GM12874 (cell line): ENCODE measurements around the gene DOCK4.

Source experiments
- CTCF ChIP-seq: IDR thresholded peaks from 2 replicates; pipeline ENCODE4 v1.5.1; 2011; ENCODE audit warnings: low read depth, mild to moderate bottlenecking, control low read depth, low read length, moderate library complexity; ENCODE audit not compliant: insufficient read depth

Gene DOCK4

DNA sequence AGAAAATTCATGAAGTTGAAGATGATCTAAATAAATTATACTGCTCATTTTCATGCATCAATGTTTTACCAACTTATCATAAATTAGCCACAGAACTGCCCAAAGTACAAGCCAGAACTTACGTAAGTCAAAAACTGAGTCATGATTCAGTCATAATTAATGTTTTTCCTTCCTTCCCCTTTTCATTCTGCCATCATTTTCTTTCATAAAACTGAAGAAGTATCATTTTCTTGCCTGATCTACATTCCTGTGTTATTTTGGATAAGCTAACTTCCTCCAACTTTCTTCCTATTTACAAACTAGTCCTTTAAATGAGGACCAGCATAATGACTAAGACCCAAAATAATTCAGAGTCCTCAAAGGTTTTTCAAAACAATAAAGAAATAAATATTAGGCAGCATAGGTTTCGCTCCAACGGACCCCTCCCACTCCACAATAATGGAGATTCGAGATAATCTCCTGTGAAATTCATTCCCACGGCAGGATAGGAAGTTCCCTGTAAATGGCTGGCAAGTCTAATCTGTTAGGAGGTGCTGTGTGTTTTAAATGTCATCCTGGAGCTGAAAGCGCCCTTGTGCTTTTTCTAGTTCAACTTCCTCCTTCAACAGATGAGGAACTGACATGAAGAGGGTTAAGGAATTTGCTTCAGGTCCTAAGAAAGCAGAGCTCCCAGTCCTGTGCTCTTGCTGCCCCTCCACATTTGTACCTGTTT, 218.9 kb downstream of the DOCK4 start:
- no peak for TF ChIP-seq CTCF

DNA sequence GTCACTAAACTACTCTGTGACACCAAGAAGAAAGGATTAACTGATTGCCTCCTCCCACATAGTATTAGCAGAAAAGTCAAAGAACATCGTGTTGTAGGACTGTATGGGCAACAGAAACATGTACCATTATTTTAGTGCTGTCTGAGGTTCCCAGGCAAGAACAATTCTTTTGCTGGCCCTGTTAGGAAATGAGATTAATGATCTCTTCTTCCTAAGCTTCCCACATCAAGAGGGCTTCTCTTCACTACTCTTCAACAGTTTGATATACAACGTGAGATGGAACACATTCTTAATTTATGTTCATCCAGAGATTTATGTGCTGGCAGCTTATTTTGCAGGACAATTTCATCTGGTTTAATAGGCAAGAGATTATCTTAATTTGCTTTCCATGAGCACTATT, 219.6 kb downstream of the DOCK4 start:
- TF ChIP-seq CTCF, result no peak

DNA sequence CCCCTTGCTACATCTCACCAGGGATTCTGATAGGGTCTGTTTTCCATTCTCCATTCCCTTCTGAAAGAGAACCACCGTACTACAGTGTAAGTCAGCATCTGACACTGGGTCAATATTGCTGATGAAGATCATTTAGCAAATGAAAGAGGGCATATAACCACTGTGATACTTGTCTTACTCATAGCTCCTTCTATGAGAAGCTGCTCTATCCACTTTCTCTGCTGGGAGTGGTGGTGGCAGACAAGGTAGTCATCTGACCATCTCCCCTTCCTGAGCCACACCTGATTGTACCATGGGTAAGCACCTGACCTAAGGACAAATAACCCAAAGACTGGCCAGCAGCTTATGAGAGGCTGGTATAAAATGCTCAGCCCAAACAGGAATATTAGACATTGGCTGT, 220.4 kb downstream of the DOCK4 start:
- no peak for TF ChIP-seq CTCF

DNA sequence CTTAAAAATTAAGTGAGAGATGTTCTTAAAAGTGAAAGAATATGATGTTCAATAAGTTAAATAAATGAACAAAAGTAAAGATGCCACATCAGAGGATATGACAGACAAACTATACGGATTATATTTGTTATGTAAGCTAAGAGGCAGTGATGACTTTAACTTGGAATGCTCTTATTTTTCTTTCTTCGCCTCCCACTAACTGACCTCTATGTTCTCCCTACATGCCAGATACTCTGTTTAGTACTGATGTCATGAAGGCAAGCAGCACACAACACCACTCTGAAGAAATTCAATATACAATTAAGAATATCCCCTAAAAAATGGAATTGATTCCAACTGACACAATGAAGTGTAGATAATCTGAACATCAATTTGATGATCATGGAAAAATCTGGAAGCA, 223.4 kb downstream of the DOCK4 start:
- no peak for TF ChIP-seq CTCF

DNA sequence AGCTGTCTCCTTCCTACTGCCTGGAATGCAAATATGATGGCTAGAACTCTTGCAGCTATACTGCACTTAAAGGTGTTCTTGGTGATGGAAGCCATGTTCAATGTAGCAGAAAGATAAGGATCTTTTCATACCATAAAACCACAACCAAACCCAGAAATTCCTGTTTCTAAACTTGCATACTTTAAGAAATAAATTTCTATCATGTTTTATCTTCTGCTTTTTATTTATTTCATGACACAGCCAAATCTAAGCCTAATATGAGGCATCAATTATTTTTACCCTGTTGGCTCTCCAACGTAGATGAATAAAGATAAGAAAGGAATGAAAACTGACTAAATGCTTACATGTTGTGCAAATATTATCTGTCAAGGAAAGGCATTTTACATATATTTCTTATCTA, 224.1 kb downstream of the DOCK4 start:
- TF ChIP-seq CTCF, result no peak

DNA sequence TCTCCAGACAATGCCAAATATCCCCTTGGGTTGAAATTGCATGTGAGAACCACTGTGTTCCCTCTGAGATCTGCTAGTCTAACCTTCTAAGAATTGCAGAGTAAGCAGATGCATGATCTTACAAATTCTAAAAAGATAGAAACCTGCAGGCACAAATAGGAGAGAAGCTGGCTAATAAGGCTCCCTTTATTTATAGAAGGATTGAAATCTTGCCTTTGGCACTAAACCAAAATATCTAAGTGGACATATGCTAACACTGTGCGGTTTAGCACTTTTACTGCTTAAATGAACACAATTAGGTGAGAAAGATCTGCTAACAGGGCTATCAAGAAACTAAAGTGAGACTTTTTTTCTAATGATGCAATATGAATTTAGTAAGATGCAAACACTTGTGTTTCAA, 225.5 kb downstream of the DOCK4 start:
- TF ChIP-seq CTCF, result no peak

GRCh38 chr7:111975346-111975745, 230.9 kb downstream of the DOCK4 start:
- no peak for TF ChIP-seq CTCF

DNA sequence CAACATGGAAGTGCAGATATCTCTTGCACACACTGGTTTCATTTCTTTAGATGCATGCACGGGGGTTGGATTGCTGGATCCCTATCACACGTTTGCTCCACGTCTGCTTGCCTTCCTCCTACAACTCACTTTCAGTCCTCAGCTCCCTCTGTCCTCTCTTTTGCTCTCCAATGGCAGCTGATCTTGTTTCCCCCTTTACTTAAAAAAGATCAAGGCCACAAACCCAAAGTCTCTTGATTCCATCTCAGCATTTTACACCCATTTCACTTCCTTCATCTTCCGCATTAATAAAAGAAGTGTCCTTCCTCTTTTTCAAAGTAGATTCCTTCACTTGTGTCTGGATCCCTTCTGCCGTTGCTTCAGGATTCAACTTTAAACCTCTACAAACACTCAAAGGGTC, 245.2 kb downstream of the DOCK4 start:
- TF ChIP-seq CTCF, result no peak
